Testis (tissue), 3 donors: Measurements from ENCODE around the gene YEATS4. TPM values are rescaled to one million over a fixed set of nuclear protein-coding genes. Genes with fewer than 3 reads are reported as not detected.

Experiments
- DNase-seq: peaks from one replicate; pipeline ENCODE4 v3.0.0-alpha.2; 2019
- H3K27ac ChIP-seq, 2 donors: fragments of 200-600 bp; sonication (generic); one replicate each; pipeline ENCODE4 v1.5.1; 2019
- H3K27me3 ChIP-seq: fragments of 200-600 bp; sonication (generic); one replicate; pipeline ENCODE4 v1.5.1; 2019
- H3K36me3 ChIP-seq: fragments of 200-600 bp; sonication (generic); one replicate; pipeline ENCODE4 v1.5.1; 2017; ENCODE audit warnings: low read depth; ENCODE audit errors: missing control alignments
- H3K4me1 ChIP-seq: fragments of 200-600 bp; sonication (generic); one replicate; pipeline ENCODE4 v1.5.1; 2019
- H3K4me3 ChIP-seq, 2 donors: fragments of 200-600 bp; sonication (generic); one replicate each; pipeline ENCODE4 v1.5.1; 2017 to 2019
- H3K9me3 ChIP-seq: fragments of 200-600 bp; sonication (generic); one replicate; pipeline ENCODE4 v1.5.1; 2017
- POLR2A ChIP-seq: fragments of 450-650 bp; IDR thresholded peaks from one replicate; pipeline ENCODE4 v1.6.1; 2017; ENCODE audit warnings: antibody characterized with exemption, mild to moderate bottlenecking, moderate library complexity
- WGBS, 2 donors: methylation state at CpG; one replicate each; pipeline ENCODE4 v1.1.5; 2018; 5-methylcytosine and 5-hydroxymethylcytosine counted together
- intact Hi-C: fragments of 100-400 bp; cut with DNase I; formaldehyde crosslinking; loops from one replicate; pipeline ENCODE4 v1.15.1; 2023; ENCODE audit warnings: low total_unique reads
- polyA plus RNA-seq: library from polyadenylated mRNA; stranded (reverse); fragments of 350-450 nt; fragmentation: Illumina TruSeq; extraction: RNeasy Lipid Tissue Mini Kit (QIAGEN cat#74804); gene quantifications from one replicate; pipeline ENCODE4 v1.2.3, GENCODE V29; 2014; ENCODE audit warnings: low read depth, low replicate concordance; ENCODE audit not compliant: insufficient read depth
- total RNA-seq, 2 donors: library from RNA; depleted of rRNA; stranded (reverse); fragments of >200 nt; gene quantifications; one replicate each; pipeline ENCODE4 v1.2.3, GENCODE V29; 2016
- TF ChIP-seq, protein P1 (sequence below), 3 experiments: fragments of 450-650 bp in 2 of 3; fragments of 200-600 bp in 1 of 3; sonication (generic) in 1 of 3; IDR thresholded peaks; one replicate each; pipeline ENCODE4 v1.5.1; 2016 to 2019; ENCODE audit warnings: antibody characterized with exemption in 3 of 3, mild to moderate bottlenecking in 2 of 3, moderate library complexity in 1 of 3

YEATS4 gene
- total and polyA plus RNA-seq, 3 donors from 2014 or later: 43.8 to 112 (median 48.4) TPM

DNA sequence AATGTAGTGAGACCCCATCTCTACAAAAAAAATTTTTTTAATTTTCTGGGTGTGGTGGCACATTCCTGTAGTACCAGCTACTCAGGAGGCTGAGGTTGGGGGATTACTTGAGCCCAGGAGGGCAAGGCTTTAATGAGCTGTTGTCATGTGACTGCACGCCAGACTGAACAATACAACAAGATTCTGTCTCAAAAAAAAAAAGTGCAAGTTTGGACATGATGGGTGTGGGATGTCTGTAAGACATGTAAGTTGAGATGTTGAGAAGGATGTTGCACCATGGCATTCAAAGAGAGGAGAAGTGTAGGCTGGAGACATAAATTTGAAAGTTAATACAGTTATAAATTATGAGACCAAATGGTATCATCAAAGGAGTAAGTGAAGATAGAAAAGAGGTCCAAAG lies 23.5 kb downstream of the YEATS4 start:
- intact Hi-C loops: no loop called here

DNA sequence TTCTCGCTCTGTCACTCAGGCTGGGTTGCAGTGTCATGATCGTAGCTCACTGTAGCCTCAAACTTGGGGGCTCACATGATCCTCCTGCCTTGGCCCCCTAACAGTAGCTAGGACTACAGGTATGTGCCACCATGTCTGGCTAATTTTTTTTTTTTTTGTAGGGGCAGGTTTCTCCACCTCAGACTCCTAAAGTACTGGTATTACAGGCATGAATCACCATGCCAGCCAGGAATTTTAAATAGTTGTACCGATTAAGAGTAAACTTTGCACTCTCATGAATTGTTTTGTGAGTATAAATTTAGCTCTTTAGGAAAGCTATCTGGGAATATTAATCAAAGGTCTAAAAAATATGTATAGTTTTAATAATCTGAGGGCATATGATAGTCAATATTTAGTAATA lies 25.5 kb downstream of the YEATS4 start:
- Histone ChIP-seq H3K4me1 (no peaks in the 10 kb centered on the region), H3K36me3 (no peaks in the 10 kb centered on the region), H3K27ac (no peak overlapping the region), H3K9me3 (no peaks in the 10 kb centered on the region), H3K4me3 (no peak overlapping the region), H3K27me3 (no peaks in the 10 kb centered on the region)
- intact Hi-C loops: no loop called here
- DNase-seq: no peak
- 81 to 91% methylated on average over 3 of the region's 3 CpGs for WGBS, 2 donors
- no peak for TF ChIP-seq POLR2A

More for the DNA sequence above, 23.5 kb downstream of the YEATS4 start:
- no peaks in the 10 kb centered on the region for H3K36me3 ChIP-seq
- no peak overlapping the region for H3K27ac ChIP-seq
- 98 to 100% methylated on average over 1 of the region's 1 CpG for WGBS, 2 donors
- H3K9me3 ChIP-seq: no peaks in the 10 kb centered on the region
- no peak for TF ChIP-seq POLR2A
- TF ChIP-seq, protein P1, sequence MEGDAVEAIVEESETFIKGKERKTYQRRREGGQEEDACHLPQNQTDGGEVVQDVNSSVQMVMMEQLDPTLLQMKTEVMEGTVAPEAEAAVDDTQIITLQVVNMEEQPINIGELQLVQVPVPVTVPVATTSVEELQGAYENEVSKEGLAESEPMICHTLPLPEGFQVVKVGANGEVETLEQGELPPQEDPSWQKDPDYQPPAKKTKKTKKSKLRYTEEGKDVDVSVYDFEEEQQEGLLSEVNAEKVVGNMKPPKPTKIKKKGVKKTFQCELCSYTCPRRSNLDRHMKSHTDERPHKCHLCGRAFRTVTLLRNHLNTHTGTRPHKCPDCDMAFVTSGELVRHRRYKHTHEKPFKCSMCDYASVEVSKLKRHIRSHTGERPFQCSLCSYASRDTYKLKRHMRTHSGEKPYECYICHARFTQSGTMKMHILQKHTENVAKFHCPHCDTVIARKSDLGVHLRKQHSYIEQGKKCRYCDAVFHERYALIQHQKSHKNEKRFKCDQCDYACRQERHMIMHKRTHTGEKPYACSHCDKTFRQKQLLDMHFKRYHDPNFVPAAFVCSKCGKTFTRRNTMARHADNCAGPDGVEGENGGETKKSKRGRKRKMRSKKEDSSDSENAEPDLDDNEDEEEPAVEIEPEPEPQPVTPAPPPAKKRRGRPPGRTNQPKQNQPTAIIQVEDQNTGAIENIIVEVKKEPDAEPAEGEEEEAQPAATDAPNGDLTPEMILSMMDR (IDR thresholded peaks at IDR 0.05): no peak
- H3K27me3 ChIP-seq: no peaks in the 10 kb centered on the region
- no peak overlapping the region for H3K4me3 ChIP-seq
- no peaks in the 10 kb centered on the region for H3K4me1 ChIP-seq
- DNase-seq: no peak

DNA sequence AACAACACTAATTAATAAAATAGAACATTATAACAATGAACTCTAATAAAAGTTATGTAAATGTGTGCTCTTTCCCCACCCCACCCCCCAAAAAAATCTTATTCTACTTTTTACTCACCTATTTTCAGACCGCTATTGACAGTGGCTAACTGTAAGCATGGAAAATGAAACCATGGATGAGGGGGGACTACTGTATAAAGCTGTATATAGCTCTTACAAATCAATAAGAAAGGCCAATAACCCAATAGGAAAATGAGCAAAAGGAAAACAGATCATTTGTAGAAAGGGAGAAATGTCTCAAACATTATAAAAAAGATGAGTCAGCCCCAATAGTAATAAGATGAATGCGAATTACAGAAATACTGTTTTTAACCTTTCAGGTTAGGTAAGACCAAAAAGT lies 27.4 kb downstream of the YEATS4 start:
- TF ChIP-seq POLR2A: no peak
- TF ChIP-seq, protein P1 (IDR thresholded peaks at IDR 0.05): no peak
- no peaks in the 10 kb centered on the region for H3K4me1 ChIP-seq
- no peaks in the 10 kb centered on the region for H3K36me3 ChIP-seq
- 96 to 98% methylated on average over 2 of the region's 2 CpGs for WGBS, 2 donors
- no peaks in the 10 kb centered on the region for H3K9me3 ChIP-seq
- no peak overlapping the region for H3K27ac ChIP-seq
- intact Hi-C loops: no loop called here
- H3K4me3 ChIP-seq: no peak overlapping the region
- no peak for DNase-seq
- H3K27me3 ChIP-seq: no peaks in the 10 kb centered on the region

DNA sequence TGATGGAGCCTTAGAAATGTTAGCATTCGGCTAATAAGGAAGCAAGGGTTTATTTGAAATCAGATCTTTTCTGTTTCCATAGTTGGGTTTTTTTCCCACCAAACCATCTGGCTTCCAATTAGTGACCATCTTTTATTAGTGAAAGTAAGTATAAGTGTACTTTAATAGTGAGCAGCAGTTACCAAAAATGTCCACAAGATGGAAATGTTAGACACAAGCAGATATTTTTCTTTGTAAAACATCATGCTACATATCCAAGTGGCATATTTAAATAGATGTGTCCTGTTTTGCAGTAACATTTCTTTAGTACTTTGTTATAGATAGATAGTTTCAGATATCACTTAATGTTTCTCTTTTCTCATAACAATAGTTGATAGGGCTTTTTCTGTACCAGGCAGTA lies 28.8 kb downstream of the YEATS4 start:
- no peak for DNase-seq
- H3K27ac ChIP-seq: no peak overlapping the region
- no peaks in the 10 kb centered on the region for H3K9me3 ChIP-seq
- H3K4me3 ChIP-seq: no peak overlapping the region
- H3K4me1 ChIP-seq: no peaks in the 10 kb centered on the region
- WGBS, 2 donors: 54 to 65% methylated on average over 1 of the region's 1 CpG
- no peak for TF ChIP-seq POLR2A
- TF ChIP-seq, protein P1 (IDR thresholded peaks at IDR 0.05): peak; percentile 27 to 48 (median 31)
- intact Hi-C loops: no loop called here
- H3K36me3 ChIP-seq: no peaks in the 10 kb centered on the region
- no peaks in the 10 kb centered on the region for H3K27me3 ChIP-seq

DNA sequence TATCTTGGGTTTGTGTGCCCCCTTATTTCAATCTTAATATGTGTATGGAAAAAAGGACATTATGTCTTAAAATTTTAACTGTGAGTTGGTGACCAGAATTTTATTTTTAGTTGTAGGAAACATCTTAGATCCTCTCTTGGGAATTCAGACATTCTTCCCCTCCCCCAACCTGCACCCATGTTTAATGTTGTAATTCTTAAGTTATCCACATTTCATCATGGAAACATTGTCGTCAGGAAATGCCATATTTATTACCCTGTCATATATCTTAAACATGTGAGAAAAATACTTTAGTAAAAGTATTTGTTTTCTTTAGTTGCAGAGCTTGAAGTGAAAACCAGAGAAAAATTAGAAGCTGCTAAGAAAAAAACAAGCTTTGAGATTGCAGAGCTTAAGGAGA lies 30.3 kb downstream of the YEATS4 start:
- Histone ChIP-seq H3K36me3 (no peaks in the 10 kb centered on the region), H3K27ac (no peak overlapping the region), H3K9me3 (no peaks in the 10 kb centered on the region), H3K27me3 (no peaks in the 10 kb centered on the region), H3K4me1 (no peaks in the 10 kb centered on the region), H3K4me3 (no peak overlapping the region)
- DNase-seq: no peak
- TF ChIP-seq POLR2A: no peak
- TF ChIP-seq, protein P1 (IDR thresholded peaks at IDR 0.05): no peak
- intact Hi-C loops: no loop called here
- WGBS, 2 donors: 65 to 75% methylated on average over 1 of the region's 1 CpG
